HT-29 (cell line): ENCODE measurements around the gene IRF8. TPM values are rescaled to one million over a fixed set of nuclear protein-coding genes. Genes with fewer than 3 reads are reported as not detected.

Source experiments
- DNase-seq: peaks from one replicate; pipeline ENCODE4 v3.0.0-alpha.2; 2015; ENCODE audit warnings: low spot score
- total RNA-seq: library from RNA; depleted of rRNA; stranded (reverse); fragments of >200 nt; shearing (Covaris generic); gene quantifications from 2 replicates; pipeline ENCODE4 v1.2.3, GENCODE V29; 2014

IRF8 gene
- total RNA-seq, 1 experiment from 2014 or later, result 0.23 TPM

GRCh38 chr16:85913141-85913601, 14.2 kb downstream of the IRF8 start:
- no peak for DNase-seq

GRCh38 chr16:85913688-85914422, 14.9 kb downstream of the IRF8 start:
- no peak for DNase-seq

GRCh38 chr16:85914423-85914794, 15.4 kb downstream of the IRF8 start:
- DNase-seq, result no peak

- DNase-seq, result no peak
These were observed 16.3 kb downstream of the IRF8 start for GRCh38 chr16:85915125-85915845.

- peak; percentile 58 for DNase-seq
These were observed 17.4 kb downstream of the IRF8 start for GRCh38 chr16:85916141-85916890.

GRCh38 chr16:85917012-85917411, 18.1 kb downstream of the IRF8 start:
- DNase-seq, result no peak

GRCh38 chr16:85917959-85918358, 19.0 kb downstream of the IRF8 start:
- no peak for DNase-seq

GRCh38 chr16:85918436-85918835, 19.5 kb downstream of the IRF8 start:
- no peak for DNase-seq

GRCh38 chr16:85919271-85920267, 20.6 kb downstream of the IRF8 start:
- no peak for DNase-seq

- no peak for DNase-seq
These were observed 22.1 kb downstream of the IRF8 start for GRCh38 chr16:85921026-85921425.

GRCh38 chr16:85923153-85924021, 24.4 kb downstream of the IRF8 start:
- DNase-seq, result no peak

GRCh38 chr16:85924675-85925074, 25.7 kb downstream of the IRF8 start:
- DNase-seq, result no peak

GRCh38 chr16:85926370-85926769, 27.4 kb downstream of the IRF8 start:
- no peak for DNase-seq

- DNase-seq, result no peak
These were observed 28.4 kb downstream of the IRF8 start for GRCh38 chr16:85927371-85927770.

GRCh38 chr16:85927959-85928358, 29.0 kb downstream of the IRF8 start:
- DNase-seq, result no peak

GRCh38 chr16:85928401-85928820, 29.4 kb downstream of the IRF8 start:
- no peak for DNase-seq

- DNase-seq, result peak; percentile 29
These were observed 30.3 kb downstream of the IRF8 start for GRCh38 chr16:85929259-85929721.

GRCh38 chr16:85930301-85930700, 31.3 kb downstream of the IRF8 start:
- DNase-seq, result no peak

- DNase-seq, result no peak
These were observed 32.8 kb downstream of the IRF8 start for GRCh38 chr16:85931596-85932402.
